CD8-positive, alpha-beta memory T cell (primary cell): ENCODE data around the gene ZNF205. TPM values are rescaled to one million over a fixed set of nuclear protein-coding genes. Genes with fewer than 3 reads are reported as not detected.

Source experiments
- CTCF ChIA-PET: fragments of 350-600 bp; sonication (Branson Sonifier 250); formaldehyde crosslinking; loops from one replicate; lab custom pipeline; 2021; ENCODE audit warnings: antibody characterized with exemption; lab: Charles Lee
- POLR2A ChIA-PET: fragments of 350-600 bp; sonication (Branson Sonifier 250); formaldehyde crosslinking; loops from one replicate; lab custom pipeline; 2021; ENCODE audit warnings: antibody characterized with exemption; lab: Charles Lee
- DNase-seq, 5 donors: peaks; one replicate each; pipeline versions ENCODE4 v3.0.0 to v3.0.0-alpha.2; 2020 to 2022; ENCODE audit warnings: mixed read lengths in 1 of 5
- H3K27ac ChIP-seq: one replicate; pipeline ENCODE4 v1.7.0; 2013; ENCODE audit warnings: low read depth, mild to moderate bottlenecking, low read length, moderate library complexity
- H3K27me3 ChIP-seq: 2 replicates; pipeline ENCODE4 v1.7.0; 2013; ENCODE audit warnings: low read length, mild to moderate bottlenecking; ENCODE audit not compliant: insufficient read depth, poor library complexity, severe bottlenecking
- H3K36me3 ChIP-seq: 2 replicates; pipeline ENCODE4 v1.7.0; 2013; ENCODE audit warnings: mild to moderate bottlenecking, low read length, moderate library complexity; ENCODE audit not compliant: insufficient read depth
- H3K4me1 ChIP-seq: 2 replicates; pipeline ENCODE4 v1.7.0; 2013; ENCODE audit warnings: mild to moderate bottlenecking, low read length, moderate library complexity; ENCODE audit not compliant: insufficient read depth
- H3K4me3 ChIP-seq: 2 replicates; pipeline ENCODE4 v1.7.0; 2013; ENCODE audit warnings: mild to moderate bottlenecking, low read length
- H3K9me3 ChIP-seq: 2 replicates; pipeline ENCODE4 v1.7.0; 2013; ENCODE audit warnings: mild to moderate bottlenecking, low read length
- H3K27ac Mint-ChIP-seq, 8 donors: one replicate each; pipeline ENCODE4 v1.8.0; 2020 to 2021; ENCODE audit warnings: mixed read lengths in 8 of 8, mild to moderate bottlenecking in 6 of 8, inconsistent platforms in 3 of 8, moderate library complexity in 3 of 8
- H3K27me3 Mint-ChIP-seq, 2 donors: one replicate each; pipeline ENCODE4 v1.8.0; 2020 to 2021; ENCODE audit warnings: mixed read lengths in 2 of 2, mild to moderate bottlenecking in 1 of 2, moderate library complexity in 1 of 2
- H3K36me3 Mint-ChIP-seq, 3 donors: one replicate each; pipeline ENCODE4 v1.8.0; 2020 to 2021; ENCODE audit warnings: mixed read lengths in 3 of 3, inconsistent platforms in 1 of 3, mild to moderate bottlenecking in 1 of 3
- H3K4me1 Mint-ChIP-seq, 3 donors: one replicate each; pipeline ENCODE4 v1.8.0; 2020 to 2021; ENCODE audit warnings: mixed read lengths in 3 of 3, inconsistent platforms in 1 of 3, mild to moderate bottlenecking in 1 of 3
- H3K4me3 Mint-ChIP-seq, 7 donors: one replicate each; pipeline ENCODE4 v1.8.0; 2020 to 2021; ENCODE audit warnings: mixed read lengths in 7 of 7, mild to moderate bottlenecking in 6 of 7, moderate library complexity in 4 of 7, inconsistent platforms in 2 of 7
- H3K9me3 Mint-ChIP-seq, 5 donors: one replicate each; pipeline ENCODE4 v1.8.0; 2020 to 2022; ENCODE audit warnings: mixed read lengths in 5 of 5, mild to moderate bottlenecking in 3 of 5, moderate library complexity in 2 of 5, inconsistent platforms in 1 of 5
- polyA plus RNA-seq: library from polyadenylated mRNA; unstranded; fragments of 300-500 nt; fragmentation: Illumina TruSeq; gene quantifications from one replicate; pipeline ENCODE4 v1.2.3, GENCODE V29; 2021
- total RNA-seq, 2 experiments: library from RNA; stranded (reverse); gene quantifications; one replicate each; pipeline ENCODE4 v1.2.3, GENCODE V29; 2021

ZNF205 gene
- total and polyA plus RNA-seq, 3 experiments from 2014 or later, result 0.11 TPM; not detected in 2

DNA sequence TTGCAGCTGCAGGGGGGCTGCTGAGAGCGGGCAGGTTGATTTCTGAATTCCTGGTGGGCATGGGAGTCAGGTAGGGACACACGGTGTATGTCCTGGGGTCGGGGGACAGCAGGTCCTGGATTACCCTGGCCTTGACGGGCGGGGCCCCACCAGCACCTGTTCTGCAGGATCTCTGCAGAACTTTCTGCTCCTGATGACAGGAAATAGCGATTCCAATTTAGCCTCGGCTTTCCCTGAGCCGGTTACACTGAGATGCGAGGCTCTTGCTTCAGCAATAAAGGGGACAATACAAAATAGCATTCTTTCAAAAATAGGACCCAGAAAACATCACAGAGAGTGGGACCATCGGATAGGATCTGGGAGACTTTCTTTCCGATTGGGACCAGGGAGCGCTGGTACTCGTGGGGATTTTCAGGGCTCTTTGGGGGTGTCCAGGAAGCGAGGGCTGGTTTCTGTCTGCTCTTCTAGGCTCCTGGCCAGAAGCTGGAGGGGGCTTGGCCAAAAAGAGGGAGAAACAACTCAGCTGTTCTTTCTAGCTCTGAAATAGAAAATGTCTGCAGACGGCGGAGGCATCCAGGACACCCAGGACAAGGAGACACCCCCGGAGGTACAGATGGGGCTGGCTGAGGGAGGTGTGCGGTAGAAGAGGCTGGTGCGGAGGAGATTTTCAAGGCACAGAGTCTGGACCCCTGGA, 642 bp downstream of the ZNF205 start:
- Histone ChIP-seq H3K4me1 (no peaks in the 10 kb centered on the region), H3K27ac (peak overlapping the region; percentile 51), H3K27me3 (no peaks in the 10 kb centered on the region), H3K36me3 (no peaks in the 10 kb centered on the region), H3K4me3 (no peak overlapping the region), H3K9me3 (no peaks in the 10 kb centered on the region)
- Mint-ChIP-seq H3K4me1 (peaks cover 0 to 3% (median 0%) of the 10 kb centered on the region in 3 donors), H3K9me3 (no peaks in the 10 kb centered on the region), H3K4me3 (no peak overlapping the region), H3K27ac (peak overlapping the region in 1 of 8 donors; percentile 6), H3K36me3 (peaks cover 0 to 5% (median 0%) of the 10 kb centered on the region in 3 donors), H3K27me3 (peaks cover 2 to 5% of the 10 kb centered on the region in 2 donors)
- CTCF ChIA-PET, result interaction anchor here (1.7 to 2.8 kb wide), 2 partner anchors 12 to 16 kb away, joined by 4 to 14 read pairs; no protein-coding TSS in a partner anchor
- no peak for DNase-seq
- POLR2A ChIA-PET, result no interaction called here

DNA sequence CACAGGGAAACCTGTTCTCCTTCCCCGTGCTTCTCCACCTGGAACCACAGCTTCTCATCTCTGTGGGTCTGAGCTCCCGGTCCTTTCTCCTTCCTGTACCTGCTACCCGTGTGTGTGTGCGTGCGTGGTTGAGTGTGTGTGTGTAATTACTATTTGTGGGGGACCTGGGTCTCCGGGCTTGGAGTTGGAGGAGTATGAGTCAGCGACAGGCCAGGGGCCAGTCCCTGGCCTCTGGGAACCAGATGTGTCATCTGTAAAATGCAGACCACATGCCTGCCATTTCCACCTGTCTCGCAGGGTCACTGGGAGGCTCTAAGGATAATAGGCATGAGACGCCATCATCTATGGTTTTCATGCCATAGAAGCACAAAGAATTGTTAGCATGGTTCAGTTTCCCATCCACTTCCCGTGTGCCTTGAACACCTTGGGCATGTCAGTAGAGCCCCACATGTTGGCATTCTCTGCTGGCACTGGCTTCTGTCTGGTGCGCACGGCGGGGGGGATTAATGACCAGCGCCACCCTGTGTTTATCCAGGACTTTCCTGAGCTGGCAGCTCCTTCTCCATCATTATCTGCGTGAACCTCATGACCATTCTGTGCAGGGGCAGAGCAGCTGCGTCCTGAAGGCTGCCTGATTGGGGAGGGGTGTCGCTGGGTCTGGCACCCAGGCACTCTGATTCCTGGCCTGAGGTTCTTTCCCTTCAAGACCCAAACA, 1.5 kb downstream of the ZNF205 start:
- H3K9me3 Mint-ChIP-seq, result no peaks in the 10 kb centered on the region
- no peaks in the 10 kb centered on the region for H3K4me1 ChIP-seq
- no peak overlapping the region for H3K4me3 Mint-ChIP-seq
- H3K36me3 ChIP-seq, result no peaks in the 10 kb centered on the region
- H3K27me3 Mint-ChIP-seq, result peaks cover 2 to 5% of the 10 kb centered on the region in 2 donors
- ChIA-PET POLR2A (no interaction called here), CTCF (interaction anchor here (1.0 to 2.8 kb wide), 3 partner anchors 10 to 15 kb away, joined by 3 to 14 read pairs (median 4); no protein-coding TSS in a partner anchor)
- no peaks in the 10 kb centered on the region for H3K27me3 ChIP-seq
- H3K4me1 Mint-ChIP-seq, result peaks cover 0 to 3% (median 0%) of the 10 kb centered on the region in 3 donors
- no peak overlapping the region for H3K27ac ChIP-seq
- H3K27ac Mint-ChIP-seq, result peak overlapping the region in 1 of 8 donors; percentile 6
- H3K9me3 ChIP-seq, result no peaks in the 10 kb centered on the region
- DNase-seq, result no peak
- H3K4me3 ChIP-seq, result no peak overlapping the region
- peaks cover 0 to 5% (median 0%) of the 10 kb centered on the region in 3 donors for H3K36me3 Mint-ChIP-seq

DNA sequence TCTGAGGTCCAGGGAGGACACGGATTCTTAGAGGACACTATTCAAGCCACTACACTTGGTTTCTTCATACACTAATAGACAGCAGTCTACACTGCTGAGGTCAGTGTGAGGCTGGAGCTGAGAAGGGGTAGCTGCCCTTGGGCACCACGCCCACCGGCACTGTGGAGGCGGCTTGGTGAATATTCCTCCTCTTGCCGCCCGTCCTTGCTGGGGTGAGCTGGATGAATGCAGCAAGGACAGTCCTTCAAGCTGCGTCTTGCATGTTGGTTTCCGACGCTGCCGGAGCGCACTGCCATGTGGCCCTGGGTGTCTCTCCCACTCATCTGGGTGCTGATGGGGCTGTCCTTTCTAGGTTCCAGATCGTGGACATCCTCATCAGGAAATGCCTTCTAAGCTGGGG, 2.6 kb downstream of the ZNF205 start:
- Histone ChIP-seq H3K27ac (no peak overlapping the region), H3K36me3 (no peaks in the 10 kb centered on the region), H3K27me3 (no peaks in the 10 kb centered on the region), H3K9me3 (no peaks in the 10 kb centered on the region), H3K4me1 (no peaks in the 10 kb centered on the region), H3K4me3 (no peak overlapping the region)
- no peaks in the 10 kb centered on the region for H3K9me3 Mint-ChIP-seq
- ChIA-PET POLR2A (no interaction called here), CTCF (interaction anchor here (1.0 to 2.8 kb wide), 4 partner anchors 12 to 111 kb away, joined by 3 to 14 read pairs (median 3); no protein-coding TSS in a partner anchor)
- H3K4me3 Mint-ChIP-seq, result no peak overlapping the region
- peaks cover 2 to 5% of the 10 kb centered on the region in 2 donors for H3K27me3 Mint-ChIP-seq
- DNase-seq, result no peak
- peak overlapping the region in 1 of 8 donors; percentile 38 for H3K27ac Mint-ChIP-seq
- peaks cover 0 to 5% (median 0%) of the 10 kb centered on the region in 3 donors for H3K36me3 Mint-ChIP-seq
- no peaks in the 10 kb centered on the region for H3K4me1 Mint-ChIP-seq

DNA sequence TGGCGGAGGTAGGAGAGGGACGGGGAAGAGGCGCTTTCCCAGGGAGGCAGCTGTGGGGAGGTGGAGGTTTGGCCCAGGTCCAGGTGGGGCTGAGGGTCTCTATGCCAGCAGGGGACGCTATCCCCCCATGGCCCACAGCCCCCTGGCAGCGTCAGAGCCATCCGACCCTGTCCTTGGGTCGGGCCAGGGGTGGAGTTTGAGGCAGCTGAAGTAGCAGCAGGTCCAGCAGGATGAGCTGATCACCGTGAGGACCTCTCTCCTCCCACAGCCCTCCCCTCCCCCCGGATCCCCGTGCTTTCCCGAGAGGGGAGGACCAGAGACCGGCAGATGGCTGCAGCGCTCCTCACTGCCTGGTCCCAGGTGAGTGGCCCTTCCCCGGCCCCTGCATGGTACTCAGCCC, 3.2 kb downstream of the ZNF205 start:
- H3K4me1 ChIP-seq, result no peaks in the 10 kb centered on the region
- no peak overlapping the region for H3K27ac ChIP-seq
- H3K9me3 ChIP-seq, result no peaks in the 10 kb centered on the region
- DNase-seq, result no peak
- no peak overlapping the region for H3K27ac Mint-ChIP-seq
- H3K36me3 ChIP-seq, result no peaks in the 10 kb centered on the region
- POLR2A ChIA-PET, result no interaction called here
- CTCF ChIA-PET, result interaction anchor here (0.7 to 2.8 kb wide), 4 partner anchors 13 to 112 kb away, joined by 3 to 14 read pairs (median 3); no protein-coding TSS in a partner anchor
- no peaks in the 10 kb centered on the region for H3K9me3 Mint-ChIP-seq
- no peaks in the 10 kb centered on the region for H3K27me3 ChIP-seq
- H3K36me3 Mint-ChIP-seq, result peaks cover 0 to 5% (median 0%) of the 10 kb centered on the region in 3 donors
- no peak overlapping the region for H3K4me3 Mint-ChIP-seq
- H3K4me3 ChIP-seq, result no peak overlapping the region
- H3K4me1 Mint-ChIP-seq, result no peaks in the 10 kb centered on the region
- H3K27me3 Mint-ChIP-seq, result peaks cover 2 to 5% of the 10 kb centered on the region in 2 donors

DNA sequence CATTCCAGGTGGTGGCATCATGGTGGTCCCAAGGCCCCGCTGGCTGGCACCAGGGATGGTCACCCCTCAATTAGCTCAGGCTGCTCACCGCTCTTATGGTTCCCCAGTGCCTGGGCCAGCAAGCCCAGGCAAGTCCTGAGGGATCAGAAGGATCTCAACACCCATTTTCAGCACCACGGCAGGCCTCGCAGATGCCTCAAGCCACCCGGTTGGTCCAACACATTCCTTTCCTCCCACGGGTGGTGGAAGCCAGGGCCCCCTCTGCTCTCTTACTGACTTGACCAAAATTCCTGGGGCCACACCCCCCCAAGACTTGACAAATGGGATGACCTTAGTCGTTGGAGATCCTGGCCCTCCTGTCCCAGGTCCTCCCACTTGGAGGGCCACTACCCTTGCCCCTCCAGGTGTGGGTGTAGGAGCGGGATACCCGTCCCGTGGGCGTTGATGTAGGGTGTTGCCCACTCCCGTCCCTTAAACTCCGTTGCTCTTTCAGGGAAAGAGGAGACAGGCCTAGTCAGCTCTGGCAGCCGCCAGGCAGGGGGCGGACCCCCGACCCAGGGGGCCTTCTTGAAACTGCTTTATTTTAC, 5.9 kb downstream of the ZNF205 start:
- H3K36me3 ChIP-seq, result no peaks in the 10 kb centered on the region
- POLR2A ChIA-PET, result no interaction called here
- H3K4me3 Mint-ChIP-seq, result no peak overlapping the region
- peaks cover 0 to 5% (median 0%) of the 10 kb centered on the region in 3 donors for H3K36me3 Mint-ChIP-seq
- DNase-seq, result no peak
- H3K4me1 Mint-ChIP-seq, result peaks cover 2 to 5% (median 4%) of the 10 kb centered on the region in 3 donors
- H3K9me3 ChIP-seq, result no peaks in the 10 kb centered on the region
- no peaks in the 10 kb centered on the region for H3K27me3 Mint-ChIP-seq
- H3K27me3 ChIP-seq, result no peaks in the 10 kb centered on the region
- no peaks in the 10 kb centered on the region for H3K9me3 Mint-ChIP-seq
- CTCF ChIA-PET, result interaction anchor here (0.7 to 2.4 kb wide), 5 partner anchors 11 to 44 kb away, joined by 3 to 19 read pairs (median 5); no protein-coding TSS in a partner anchor
- peaks cover 2% of the 10 kb centered on the region for H3K4me1 ChIP-seq
- H3K27ac ChIP-seq, result no peak overlapping the region
- no peak overlapping the region for H3K27ac Mint-ChIP-seq
- H3K4me3 ChIP-seq, result no peak overlapping the region

DNA sequence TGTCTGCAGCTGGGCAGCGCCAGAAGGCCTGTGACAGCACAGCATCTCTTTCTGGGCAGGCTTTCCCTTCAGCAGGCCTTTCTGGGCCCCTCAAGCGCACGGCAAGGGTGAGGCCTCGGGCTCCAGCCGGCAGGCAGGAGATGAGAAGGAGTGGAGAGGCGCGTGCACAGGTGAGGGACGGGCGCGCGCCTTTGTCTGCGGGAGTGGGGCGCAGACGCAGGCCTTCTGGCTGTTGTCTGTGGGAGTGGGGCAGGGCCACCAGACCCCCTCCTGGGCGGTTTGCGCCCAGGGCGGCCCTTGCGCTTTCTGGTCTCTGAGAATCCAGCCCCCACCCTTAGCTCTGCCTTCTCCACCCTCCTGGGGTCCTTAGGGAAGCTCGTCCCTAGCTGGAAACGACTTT, 6.5 kb downstream of the ZNF205 start:
- DNase-seq, result no peak
- POLR2A ChIA-PET, result interaction anchor here (1.6 kb wide), 1 partner anchor 90 kb away, joined by 3 read pairs; no protein-coding TSS in a partner anchor
- CTCF ChIA-PET, result interaction anchor here (1.3 to 2.4 kb wide), 3 partner anchors 11 to 44 kb away, joined by 3 to 13 read pairs (median 4); no protein-coding TSS in a partner anchor
- Mint-ChIP-seq H3K4me3 (no peak overlapping the region), H3K27ac (no peak overlapping the region), H3K4me1 (peaks cover 7 to 11% (median 10%) of the 10 kb centered on the region in 3 donors), H3K27me3 (no peaks in the 10 kb centered on the region), H3K36me3 (peaks cover 0 to 3% (median 0%) of the 10 kb centered on the region in 3 donors), H3K9me3 (no peaks in the 10 kb centered on the region)
- Histone ChIP-seq H3K4me3 (no peak overlapping the region), H3K9me3 (no peaks in the 10 kb centered on the region), H3K36me3 (no peaks in the 10 kb centered on the region), H3K27ac (no peak overlapping the region), H3K27me3 (no peaks in the 10 kb centered on the region), H3K4me1 (peaks cover 7% of the 10 kb centered on the region)

DNA sequence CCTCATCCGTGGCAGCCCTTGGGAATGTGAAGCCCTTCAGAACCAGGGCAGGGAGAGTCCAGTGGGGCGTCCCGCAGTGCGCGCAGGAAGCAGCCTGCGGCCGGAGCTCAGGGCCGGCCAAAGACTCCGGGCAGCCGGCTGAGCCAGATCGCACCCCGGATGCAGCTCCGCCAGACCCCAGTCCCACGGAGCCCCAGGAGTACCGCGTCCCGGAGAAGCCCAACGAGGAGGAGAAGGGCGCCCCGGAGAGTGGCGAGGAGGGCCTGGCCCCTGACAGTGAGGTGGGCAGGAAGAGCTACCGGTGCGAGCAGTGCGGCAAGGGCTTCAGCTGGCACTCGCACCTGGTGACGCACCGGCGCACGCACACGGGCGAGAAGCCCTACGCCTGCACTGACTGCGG, 6.9 kb downstream of the ZNF205 start:
- no peak for DNase-seq
- Histone ChIP-seq H3K4me3 (no peak overlapping the region), H3K9me3 (no peaks in the 10 kb centered on the region), H3K27ac (no peak overlapping the region), H3K36me3 (no peaks in the 10 kb centered on the region), H3K4me1 (peaks cover 8% of the 10 kb centered on the region), H3K27me3 (no peaks in the 10 kb centered on the region)
- CTCF ChIA-PET, result interaction anchor here (1.1 to 2.4 kb wide), 4 partner anchors 10 to 87 kb away, joined by 3 to 13 read pairs (median 4); no protein-coding TSS in a partner anchor
- POLR2A ChIA-PET, result interaction anchor here (1.6 kb wide), 1 partner anchor 90 kb away, joined by 3 read pairs; no protein-coding TSS in a partner anchor
- Mint-ChIP-seq H3K9me3 (no peaks in the 10 kb centered on the region), H3K4me1 (peaks cover 7 to 14% (median 10%) of the 10 kb centered on the region in 3 donors), H3K4me3 (no peak overlapping the region), H3K36me3 (peaks cover 0 to 3% (median 1%) of the 10 kb centered on the region in 3 donors), H3K27me3 (no peaks in the 10 kb centered on the region), H3K27ac (no peak overlapping the region)
